IMR-90 (cell line): ENCODE results near the gene TPMT.

Experiments
- CEBPB ChIP-seq: IDR thresholded peaks from 2 replicates; pipeline ENCODE4 v1.6.1; 2012; ENCODE audit warnings: low read depth, low read length, improper control_type of control experiment
- CTCF ChIP-seq: conservative IDR thresholded peaks from 2 replicates; pipeline ENCODE4 v1.5.1; 2012; ENCODE audit warnings: mild to moderate bottlenecking, low read depth, low read length, improper control_type of control experiment
- POLR2A ChIP-seq: IDR thresholded peaks from 2 replicates; pipeline ENCODE4 v1.6.1; 2012; ENCODE audit warnings: mild to moderate bottlenecking, low read depth, low read length

DNA sequence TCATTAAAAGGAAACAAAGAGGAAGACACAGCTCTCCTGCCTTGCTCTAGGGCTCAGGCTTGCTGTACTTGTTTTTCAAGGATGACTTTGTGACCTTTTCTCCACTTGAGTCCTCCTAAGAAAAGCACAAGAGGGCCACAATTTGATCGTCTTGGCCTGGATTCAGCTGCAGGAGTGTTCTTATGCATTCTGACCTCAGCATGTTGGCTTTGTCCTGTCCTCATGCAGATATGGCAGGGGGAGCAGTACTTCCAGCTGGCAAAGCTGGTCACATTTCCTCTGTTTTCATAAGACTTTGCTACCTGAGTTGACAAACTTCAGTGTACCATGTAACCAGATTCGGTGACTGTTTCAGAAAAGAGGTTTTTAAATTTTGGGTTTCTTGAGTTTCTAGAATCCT is 31.2 kb upstream of the TPMT start:
- TF ChIP-seq CEBPB, result no peak
- no peak for TF ChIP-seq CTCF
- no peak for TF ChIP-seq POLR2A
